ENCODE measurements around the gene AKAP13.
"Not testable (repeated sequence)": the region's sequence is repeated elsewhere in the genome, so short reads cannot be mapped to it uniquely, and the experiment has no call there.

The AKAP13 gene

GRCh38 chr15:85470563-85471271, 90.3 kb downstream of the AKAP13 start:
- no peak overlapping the region for H3K4me3 ChIP-seq (ENCODE audit: low read depth, low read length)

DNA sequence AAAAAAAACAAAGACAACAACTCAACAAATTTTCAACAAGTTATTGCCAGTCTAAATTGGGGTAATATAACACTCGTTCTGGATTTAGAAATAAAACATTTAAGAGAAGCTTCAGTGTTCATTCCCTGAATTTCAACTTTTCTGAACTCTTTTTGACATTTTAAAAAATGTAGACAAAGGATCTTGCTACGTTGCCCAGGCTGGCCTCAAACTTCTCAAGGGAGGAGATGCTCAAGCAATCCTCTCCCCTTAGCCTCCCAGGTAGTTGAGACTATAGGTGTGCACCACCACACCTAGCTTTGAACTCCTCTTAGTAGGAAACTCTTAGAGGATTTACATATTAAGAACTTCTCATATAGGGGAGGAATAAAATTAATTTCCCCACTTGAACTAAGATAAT, 91.9 kb downstream of the AKAP13 start:
- H3K4me3 ChIP-seq (ENCODE audit: low read depth, low read length), result no peak overlapping the region

- H3K4me3 ChIP-seq (ENCODE audit: low read depth, low read length), result no peak overlapping the region
Observed at GRCh38 chr15:85473455-85473854, 93.1 kb downstream of the AKAP13 start.

DNA sequence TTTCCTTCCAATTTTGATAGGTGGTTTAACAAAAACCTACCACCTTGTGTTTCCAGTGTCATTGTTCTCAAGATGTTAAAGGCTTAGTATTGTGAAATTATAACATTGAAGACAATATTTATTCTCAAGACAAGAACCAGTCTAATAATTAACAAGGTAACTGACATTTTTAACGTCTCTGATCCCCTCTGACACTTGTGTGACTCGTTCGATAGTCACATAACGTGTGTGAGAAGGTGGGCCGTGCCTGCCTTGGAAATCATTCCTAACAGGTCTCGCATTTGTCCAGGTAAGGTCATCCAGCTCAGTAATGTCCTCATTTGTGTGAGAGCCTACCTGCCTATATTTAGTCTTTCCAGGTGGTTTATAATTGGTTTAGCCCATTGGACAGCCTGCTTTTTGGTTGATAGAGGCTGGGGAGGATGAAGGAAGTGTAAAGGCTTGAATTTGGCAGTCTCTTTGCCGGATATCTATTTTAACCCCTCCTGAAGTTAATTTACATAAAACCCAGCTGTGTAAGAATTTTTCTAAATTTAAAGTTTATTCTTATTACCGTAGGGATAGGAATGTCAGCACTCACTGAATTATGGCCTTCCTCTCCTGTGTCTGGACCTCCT, 94.4 kb downstream of the AKAP13 start:
- no peak overlapping the region for H3K4me3 ChIP-seq (ENCODE audit: low read depth, low read length)

DNA sequence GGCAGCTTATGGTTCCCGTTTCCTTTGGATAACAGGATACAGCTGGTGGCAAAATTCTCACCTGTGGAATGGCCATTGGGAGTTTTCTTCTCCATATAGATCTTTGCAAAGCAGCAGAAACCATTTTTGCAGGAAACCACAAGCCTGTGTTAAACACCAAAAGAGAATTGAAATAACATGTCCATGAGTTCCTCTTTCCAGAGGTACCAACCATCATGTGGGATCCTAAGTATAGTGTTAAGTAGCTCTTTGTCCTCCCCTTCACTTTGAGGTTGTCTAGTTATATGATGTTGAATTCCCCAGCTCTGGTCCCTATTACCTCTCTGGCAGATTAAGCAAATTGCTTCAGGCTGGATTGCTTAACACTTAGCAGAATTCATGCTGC, 94.9 kb downstream of the AKAP13 start:
- no peak overlapping the region for H3K4me3 ChIP-seq (ENCODE audit: low read depth, low read length)

- no peak overlapping the region for H3K4me3 ChIP-seq (ENCODE audit: low read depth, low read length)
Observed at GRCh38 chr15:85475711-85476110, 95.3 kb downstream of the AKAP13 start.

DNA sequence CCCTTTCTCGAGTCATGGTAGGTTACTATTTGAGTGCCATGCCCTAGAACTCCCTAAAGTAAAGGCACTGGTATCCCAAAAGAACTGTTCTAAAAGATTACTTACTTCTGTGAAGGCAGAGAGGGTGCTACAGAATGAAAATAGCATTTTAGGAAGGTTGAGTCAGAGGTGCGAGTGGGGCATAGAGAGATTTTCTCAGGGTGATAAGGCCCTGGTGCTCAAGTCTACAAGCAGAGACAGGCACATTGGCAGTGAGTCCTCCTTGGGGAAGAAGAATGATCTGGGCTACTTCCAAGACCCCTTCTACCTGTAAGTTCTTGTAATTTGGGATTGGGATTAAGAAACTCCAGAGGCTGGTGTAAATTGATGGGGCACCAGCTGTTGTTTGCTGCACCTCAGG, 96.7 kb downstream of the AKAP13 start:
- no peak overlapping the region for H3K4me3 ChIP-seq (ENCODE audit: low read depth, low read length)

DNA sequence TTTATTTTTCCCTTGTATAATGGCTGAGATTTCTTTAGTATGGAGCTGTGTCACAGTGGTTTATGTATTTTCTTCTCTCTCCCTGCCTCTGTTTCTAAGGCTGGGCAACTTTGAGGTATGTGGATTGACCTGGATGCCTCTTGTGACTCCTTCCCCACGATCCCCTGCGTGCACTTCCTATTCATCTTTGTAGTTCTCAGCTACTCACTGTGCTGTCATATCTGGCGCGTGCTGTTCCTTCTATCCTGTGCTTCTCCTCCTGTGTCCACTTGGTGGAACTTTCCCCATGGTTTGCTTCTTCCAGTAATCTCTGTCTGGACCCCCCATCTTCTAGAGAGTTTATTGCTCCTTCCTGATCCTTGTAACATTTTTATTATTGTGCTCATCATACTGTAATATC, 97.3 kb downstream of the AKAP13 start:
- H3K4me3 ChIP-seq (ENCODE audit: low read depth, low read length), result no peak overlapping the region

DNA sequence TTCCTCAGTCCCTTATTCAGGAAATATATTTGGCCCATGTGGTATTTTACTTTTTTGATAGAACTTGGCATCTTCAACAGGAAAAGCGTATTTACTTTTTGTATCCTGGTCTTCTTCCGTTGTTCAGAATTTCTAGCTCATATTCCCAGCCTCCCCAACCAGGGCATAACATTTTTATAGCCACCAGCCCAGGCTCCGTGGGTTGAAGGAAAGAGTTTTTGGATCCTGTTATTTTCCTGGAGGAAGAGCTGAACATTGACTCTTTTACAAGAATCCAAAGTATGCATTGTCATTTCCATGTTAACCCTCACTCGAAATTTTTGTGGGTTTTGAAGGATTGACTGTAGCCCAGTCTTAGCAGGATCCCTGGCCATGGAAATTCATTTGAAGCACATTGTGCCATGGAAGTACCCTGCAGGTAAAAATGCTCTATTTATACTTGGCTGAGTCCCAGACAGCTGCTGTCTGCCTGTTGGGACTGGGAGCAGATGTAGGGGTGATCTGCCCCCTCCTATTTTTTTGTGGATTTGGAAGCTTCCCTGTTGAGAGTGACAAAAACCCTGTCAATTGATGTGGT, 98.8 kb downstream of the AKAP13 start:
- H3K4me3 ChIP-seq (ENCODE audit: low read depth, low read length), result no peak overlapping the region

GRCh38 chr15:85480923-85481322, 100.5 kb downstream of the AKAP13 start:
- no peak overlapping the region for H3K4me3 ChIP-seq (ENCODE audit: low read depth, low read length)

DNA sequence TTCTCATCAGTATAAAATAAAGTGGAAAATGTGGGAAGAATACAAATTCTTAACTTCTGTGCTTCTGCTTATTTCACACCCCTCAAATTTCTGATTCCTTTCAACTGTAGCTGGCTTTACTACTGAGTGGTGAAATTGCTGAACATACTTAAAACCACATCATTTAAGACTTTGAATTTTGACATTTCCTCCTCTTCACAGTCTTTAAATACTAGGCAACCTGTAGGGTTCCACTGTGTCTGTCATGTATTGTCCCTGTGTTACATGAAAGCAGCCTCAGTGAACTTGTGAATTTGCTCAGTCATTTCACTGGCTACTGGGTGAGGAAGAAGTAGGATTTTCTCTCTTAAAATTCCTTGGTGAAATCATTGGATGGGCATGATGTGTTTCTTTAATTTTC, 101.1 kb downstream of the AKAP13 start:
- H3K4me3 ChIP-seq (ENCODE audit: low read depth, low read length), result not testable (repeated sequence)

- no peak overlapping the region for H3K4me3 ChIP-seq (ENCODE audit: low read depth, low read length)
Observed at GRCh38 chr15:85482894-85483293, 102.5 kb downstream of the AKAP13 start.

GRCh38 chr15:85483955-85484354, 103.6 kb downstream of the AKAP13 start:
- H3K4me3 ChIP-seq (ENCODE audit: low read depth, low read length), result not testable (repeated sequence)

- H3K4me3 ChIP-seq (ENCODE audit: low read depth, low read length), result not testable (repeated sequence)
Observed at GRCh38 chr15:85484923-85485322, 104.5 kb downstream of the AKAP13 start.

GRCh38 chr15:85485956-85486567, 105.7 kb downstream of the AKAP13 start:
- H3K4me3 ChIP-seq (ENCODE audit: low read depth, low read length), result no peak overlapping the region

- not testable (repeated sequence) for H3K4me3 ChIP-seq (ENCODE audit: low read depth, low read length)
Observed at GRCh38 chr15:85487796-85488195, 107.4 kb downstream of the AKAP13 start.

DNA sequence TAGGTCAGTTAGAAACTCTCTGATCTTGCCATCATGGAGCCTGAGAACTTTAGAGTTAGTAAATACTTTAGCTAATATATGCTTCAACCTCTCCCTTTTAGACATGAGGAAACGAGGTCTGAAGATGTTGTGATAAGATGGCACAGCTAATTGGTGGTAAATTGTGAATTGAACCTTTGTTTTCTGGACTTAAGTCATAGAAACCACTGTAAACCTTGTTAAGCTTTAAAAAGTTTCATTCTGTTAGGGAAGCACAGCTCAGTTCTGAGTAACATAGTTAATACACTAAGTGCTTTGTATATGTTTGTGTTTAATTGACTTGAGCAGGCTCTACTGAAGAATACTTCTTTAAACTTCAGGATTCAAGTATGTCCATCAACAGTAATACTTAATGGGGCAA, 108.6 kb downstream of the AKAP13 start:
- no peak overlapping the region for H3K4me3 ChIP-seq (ENCODE audit: low read depth, low read length)

DNA sequence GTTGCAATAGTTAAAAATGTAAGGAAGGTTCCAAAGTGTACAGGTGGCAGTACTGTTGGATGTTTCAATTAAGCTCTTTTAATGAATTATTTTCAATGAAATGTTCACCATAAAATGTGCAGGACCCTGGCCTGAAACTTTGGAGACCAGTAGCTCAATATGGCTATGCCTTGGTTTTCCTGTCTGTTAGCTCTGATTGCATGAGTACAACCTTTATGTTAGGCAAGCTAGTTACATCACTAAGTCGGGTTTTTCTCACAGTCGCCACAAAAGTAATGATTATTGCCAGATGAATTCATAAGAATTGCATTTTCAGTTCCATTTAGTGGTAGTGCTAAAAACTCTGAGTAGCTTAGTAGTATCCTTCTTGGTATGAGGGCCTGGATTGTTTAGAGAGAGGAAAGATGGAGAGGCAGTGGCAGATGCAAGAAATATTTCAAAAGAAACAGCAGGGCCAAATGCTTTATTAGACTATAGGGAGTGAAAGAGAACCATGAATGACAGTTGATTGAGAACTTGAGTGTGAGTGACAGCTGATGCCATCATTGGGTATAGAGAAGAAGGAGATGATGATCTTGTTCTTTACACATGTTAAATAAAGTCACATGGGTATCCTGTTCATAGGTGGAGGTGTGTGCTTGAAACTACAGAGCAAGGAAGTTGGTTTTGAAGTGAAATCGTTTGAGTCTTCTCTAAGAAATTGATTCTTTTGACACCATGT, 109.5 kb downstream of the AKAP13 start:
- no peak overlapping the region for H3K4me3 ChIP-seq (ENCODE audit: low read depth, low read length)

DNA sequence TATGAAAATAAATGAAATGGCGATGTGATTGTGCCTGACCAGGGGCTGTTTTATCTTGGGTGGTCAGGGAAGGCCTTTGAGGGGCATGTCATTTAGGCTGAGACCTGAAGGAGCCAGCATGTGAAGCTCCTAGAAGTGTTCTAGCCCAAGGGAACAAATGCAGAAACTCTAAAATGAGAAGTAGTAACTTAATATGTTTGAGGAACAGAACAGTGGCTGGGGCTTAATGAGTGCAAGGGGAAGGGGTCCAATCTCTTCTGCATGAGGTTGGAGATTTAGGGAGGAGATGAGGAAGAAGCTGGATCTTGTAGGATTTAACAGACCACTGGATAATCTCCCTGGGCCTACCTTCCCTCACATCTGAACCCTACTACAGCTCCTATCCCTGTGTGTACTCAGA, 110.5 kb downstream of the AKAP13 start:
- no peak overlapping the region for H3K4me3 ChIP-seq (ENCODE audit: low read depth, low read length)

GRCh38 chr15:85491691-85492090, 111.3 kb downstream of the AKAP13 start:
- no peak overlapping the region for H3K4me3 ChIP-seq (ENCODE audit: low read depth, low read length)

DNA sequence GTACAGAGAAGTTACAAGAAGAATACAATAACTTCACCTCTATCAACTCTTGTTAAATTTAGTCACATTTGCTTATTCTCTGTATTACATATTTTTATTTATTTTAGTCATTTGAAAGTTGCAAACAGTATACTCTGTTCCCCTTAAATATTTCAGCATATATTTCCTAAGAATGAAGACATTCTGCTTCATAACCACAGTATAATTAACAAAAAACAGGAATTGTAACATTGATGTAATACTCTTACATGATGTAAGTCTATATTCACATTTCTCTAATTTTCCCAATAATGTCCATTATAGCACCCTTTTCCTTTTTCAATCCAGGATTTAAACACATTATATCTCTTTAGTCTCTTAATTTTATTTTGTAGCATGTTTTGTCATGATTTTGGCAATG, 112.0 kb downstream of the AKAP13 start:
- H3K4me3 ChIP-seq (ENCODE audit: low read depth, low read length), result no peak overlapping the region

All from iPS-11a (cell line).